Astrocyte of the cerebellum (primary cell): ENCODE results near the gene VEZT.
"Not testable (repeated sequence)": the region's sequence is repeated elsewhere in the genome, so short reads cannot be mapped to it uniquely, and the experiment has no call there.

ENCODE experiments used
- DNase-seq: peaks from one replicate; pipeline ENCODE4 v3.0.0-alpha.2; 2011; ENCODE audit warnings: low read depth
- H3K4me3 ChIP-seq: 2 replicates; pipeline ENCODE4 v1.5.1; 2011; ENCODE audit warnings: mild to moderate bottlenecking, low read depth, low read length, moderate library complexity
- in situ Hi-C: cut with HindIII; loops from 2 replicates; pipeline ENCODE4 v1.10.0; 2017; ENCODE audit warnings: low sequenced_read_pairs
- TF ChIP-seq, protein P1 (sequence below): IDR thresholded peaks from 2 replicates; pipeline ENCODE4 v1.5.1; 2012; ENCODE audit warnings: low read length, low read depth, moderate library complexity, mild to moderate bottlenecking; ENCODE audit errors: missing control alignments

The VEZT gene

GRCh38 chr12:95231190-95231589, 13.6 kb downstream of the VEZT start:
- DNase-seq: no peak
- TF ChIP-seq, protein P1, sequence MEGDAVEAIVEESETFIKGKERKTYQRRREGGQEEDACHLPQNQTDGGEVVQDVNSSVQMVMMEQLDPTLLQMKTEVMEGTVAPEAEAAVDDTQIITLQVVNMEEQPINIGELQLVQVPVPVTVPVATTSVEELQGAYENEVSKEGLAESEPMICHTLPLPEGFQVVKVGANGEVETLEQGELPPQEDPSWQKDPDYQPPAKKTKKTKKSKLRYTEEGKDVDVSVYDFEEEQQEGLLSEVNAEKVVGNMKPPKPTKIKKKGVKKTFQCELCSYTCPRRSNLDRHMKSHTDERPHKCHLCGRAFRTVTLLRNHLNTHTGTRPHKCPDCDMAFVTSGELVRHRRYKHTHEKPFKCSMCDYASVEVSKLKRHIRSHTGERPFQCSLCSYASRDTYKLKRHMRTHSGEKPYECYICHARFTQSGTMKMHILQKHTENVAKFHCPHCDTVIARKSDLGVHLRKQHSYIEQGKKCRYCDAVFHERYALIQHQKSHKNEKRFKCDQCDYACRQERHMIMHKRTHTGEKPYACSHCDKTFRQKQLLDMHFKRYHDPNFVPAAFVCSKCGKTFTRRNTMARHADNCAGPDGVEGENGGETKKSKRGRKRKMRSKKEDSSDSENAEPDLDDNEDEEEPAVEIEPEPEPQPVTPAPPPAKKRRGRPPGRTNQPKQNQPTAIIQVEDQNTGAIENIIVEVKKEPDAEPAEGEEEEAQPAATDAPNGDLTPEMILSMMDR: no peak
- in situ Hi-C loops: no loop called here

GRCh38 chr12:95234187-95234586, 16.6 kb downstream of the VEZT start:
- in situ Hi-C loops, DNase-seq, H3K4me3 ChIP-seq: not testable (repeated sequence)

More at GRCh38 chr12:95231190-95231589, 13.6 kb downstream of the VEZT start:
- H3K4me3 ChIP-seq: no peak overlapping the region

DNA sequence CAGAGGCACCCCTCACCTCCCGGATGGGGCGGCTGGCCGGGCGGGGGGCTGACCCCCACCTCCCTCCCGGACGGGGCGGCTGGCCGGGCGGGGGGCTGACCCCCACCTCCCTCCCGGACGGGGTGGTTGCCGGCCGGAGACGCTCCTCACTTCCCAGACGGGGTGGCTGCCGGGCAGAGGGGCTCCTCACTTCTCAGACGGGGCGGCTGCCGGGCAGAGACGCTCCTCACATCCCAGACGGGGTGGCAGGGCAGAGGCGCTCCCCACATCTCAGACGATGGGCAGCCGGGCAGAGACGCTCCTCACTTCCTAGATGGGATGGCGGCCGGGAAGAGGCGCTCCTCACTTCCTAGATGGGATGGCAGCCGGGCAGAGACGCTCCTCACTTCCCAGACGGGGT, 18.0 kb downstream of the VEZT start:
- DNase-seq, in situ Hi-C loops, H3K4me3 ChIP-seq: not testable (repeated sequence)

DNA sequence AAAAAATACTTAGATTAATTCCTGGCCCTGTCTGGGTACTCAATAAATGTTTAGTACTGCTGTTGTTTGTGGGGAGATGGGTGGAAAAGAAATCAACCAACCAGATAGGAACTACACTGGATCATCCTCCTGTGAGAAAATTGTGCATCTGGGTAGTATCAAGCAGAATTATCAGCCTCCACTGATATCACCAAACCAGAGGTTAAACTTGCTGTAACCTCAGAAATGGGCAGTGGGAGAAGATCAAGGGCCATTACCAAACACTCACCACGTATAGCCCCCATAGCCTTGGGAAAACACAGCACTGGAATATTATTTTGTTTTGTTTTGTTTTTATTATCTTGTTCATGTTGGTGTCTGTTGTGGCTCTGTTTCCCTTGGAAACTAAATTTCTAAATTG, 19.7 kb downstream of the VEZT start:
- in situ Hi-C loops: no loop called here
- TF ChIP-seq, protein P1: no peak
- H3K4me3 ChIP-seq: no peak overlapping the region
- no peak for DNase-seq

GRCh38 chr12:95238150-95238549, 20.5 kb downstream of the VEZT start:
- TF ChIP-seq, protein P1: no peak
- in situ Hi-C loops: no loop called here
- H3K4me3 ChIP-seq: no peak overlapping the region
- DNase-seq: no peak

DNA sequence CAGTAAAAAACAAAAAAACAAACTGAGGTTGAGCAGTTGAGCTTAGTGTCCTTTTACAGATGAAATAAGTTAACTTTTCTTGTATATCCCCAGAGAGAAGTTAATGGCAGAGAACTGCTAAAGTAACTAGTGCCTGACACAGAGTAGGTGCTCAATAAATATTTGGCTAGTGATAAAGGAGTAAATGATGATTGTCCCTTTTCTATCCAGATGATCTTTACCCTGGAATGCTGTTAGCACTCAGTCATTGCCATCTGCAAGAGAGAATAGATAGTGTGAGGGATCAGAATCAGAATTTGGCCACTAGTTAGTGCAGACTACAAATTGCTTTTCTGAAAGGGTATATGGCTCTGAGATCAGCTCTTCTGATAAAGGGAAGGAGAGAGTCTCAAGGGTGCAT, 21.6 kb downstream of the VEZT start:
- no peak for DNase-seq
- H3K4me3 ChIP-seq: no peak overlapping the region
- in situ Hi-C loops: no loop called here
- TF ChIP-seq, protein P1: no peak

GRCh38 chr12:95239835-95240234, 22.2 kb downstream of the VEZT start:
- not testable (repeated sequence) for DNase-seq

GRCh38 chr12:95240556-95240955, 22.9 kb downstream of the VEZT start:
- in situ Hi-C loops: no loop called here
- no peak overlapping the region for H3K4me3 ChIP-seq
- DNase-seq: no peak
- TF ChIP-seq, protein P1: no peak

More at GRCh38 chr12:95239835-95240234, 22.2 kb downstream of the VEZT start:
- in situ Hi-C loops, H3K4me3 ChIP-seq: not testable (repeated sequence)

DNA sequence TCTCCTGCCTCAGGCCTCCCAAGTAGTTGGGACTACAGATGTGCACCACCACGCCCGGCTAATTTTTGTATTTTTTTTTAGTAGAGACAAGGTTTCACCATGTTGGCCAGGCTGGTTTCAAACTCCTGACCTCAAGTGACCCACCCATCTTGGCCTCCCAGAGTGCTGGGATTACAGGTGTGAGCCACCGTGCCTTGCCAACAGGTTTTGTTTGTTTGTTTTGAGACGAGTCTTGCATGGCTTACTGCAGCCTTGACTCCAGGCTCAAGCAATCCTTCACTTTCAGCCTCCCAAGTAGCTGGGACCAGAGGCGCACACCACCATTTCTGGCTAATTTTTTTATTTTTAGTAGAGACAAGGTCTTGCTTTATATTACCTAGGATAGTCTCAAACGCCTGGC, 23.5 kb downstream of the VEZT start:
- DNase-seq, in situ Hi-C loops, H3K4me3 ChIP-seq: not testable (repeated sequence)
